PC-9 (cell line): ENCODE data around the gene FAF1. TPM values are rescaled to one million over a fixed set of nuclear protein-coding genes. Genes with fewer than 3 reads are reported as not detected.

ENCODE experiments used
- BruUV-seq: library from RNA; stranded (reverse); fragments of 400-500 nt; replicated peaks from 2 replicates; lab custom pipeline; 2021; lab: Mats Ljungman, UMichigan
- CTCF ChIA-PET: fragments of 300-600 bp; sonication (Branson Sonifier 250); formaldehyde crosslinking; loops from one replicate; lab custom pipeline; 2022; ENCODE audit warnings: antibody characterized with exemption; lab: Charles Lee
- POLR2A ChIA-PET: fragments of 300-600 bp; sonication (Branson Sonifier 250); formaldehyde crosslinking; loops from one replicate; lab custom pipeline; 2022; ENCODE audit warnings: antibody characterized with exemption; ENCODE audit not compliant: unreplicated experiment; lab: Charles Lee
- DNase-seq, 2 experiments: peaks; one replicate each; pipeline versions ENCODE4 v3.0.0 to v3.0.0-alpha.2; 2015 to 2022; ENCODE audit warnings: mixed read lengths in 1 of 2
- H2AFZ ChIP-seq: fragments of 200-600 bp; sonication (generic); 2 replicates; pipeline ENCODE4 v1.8.1; 2017; ENCODE audit warnings: antibody characterized with exemption
- H3F3A ChIP-seq: fragments of 200-600 bp; sonication (generic); 2 replicates; pipeline ENCODE4 v1.8.1; 2017; ENCODE audit warnings: antibody characterized with exemption, mild to moderate bottlenecking, low read depth; ENCODE audit not compliant: insufficient read depth
- H3K27ac ChIP-seq: fragments of 200-600 bp; sonication (generic); 2 replicates; pipeline ENCODE4 v1.6.1; 2016; ENCODE audit warnings: mixed run types
- H3K27me3 ChIP-seq: fragments of 200-600 bp; sonication (generic); 2 replicates; pipeline ENCODE4 v1.6.1; 2016; ENCODE audit warnings: low read depth, mixed run types; ENCODE audit not compliant: insufficient read depth
- H3K36me3 ChIP-seq: fragments of 200-600 bp; sonication (generic); 2 replicates; pipeline ENCODE4 v1.6.1; 2016; ENCODE audit warnings: low read depth, mixed run types
- H3K4me1 ChIP-seq: fragments of 200-600 bp; sonication (generic); replicated peaks from 2 replicates; pipeline ENCODE4 v1.6.1; 2016; ENCODE audit warnings: mixed run types; ENCODE audit not compliant: insufficient read depth
- H3K4me2 ChIP-seq: fragments of 200-600 bp; sonication (generic); 2 replicates; pipeline ENCODE4 v1.6.1; 2017; ENCODE audit warnings: mixed run types
- H3K4me3 ChIP-seq: fragments of 200-600 bp; sonication (generic); 2 replicates; pipeline ENCODE4 v1.6.1; 2016; ENCODE audit warnings: mixed run types
- H3K79me2 ChIP-seq: fragments of 200-600 bp; sonication (generic); 2 replicates; pipeline ENCODE4 v1.6.1; 2017; ENCODE audit warnings: low read depth, mixed run types
- H3K9me2 ChIP-seq: fragments of 200-600 bp; sonication (generic); 2 replicates; pipeline ENCODE4 v1.8.1; 2017; ENCODE audit warnings: mild to moderate bottlenecking; ENCODE audit not compliant: insufficient read depth
- H3K9me3 ChIP-seq: fragments of 200-600 bp; sonication (generic); 2 replicates; pipeline ENCODE4 v1.8.1; 2016; ENCODE audit warnings: low read depth; ENCODE audit not compliant: insufficient read depth
- H4K20me1 ChIP-seq: fragments of 200-600 bp; sonication (generic); 2 replicates; pipeline ENCODE4 v1.8.1; 2017; ENCODE audit not compliant: insufficient read depth
- EZH2 ChIP-seq: fragments of 200-600 bp; sonication (generic); IDR thresholded peaks from 2 replicates; pipeline ENCODE4 v1.8.0; 2017; ENCODE audit warnings: antibody characterized with exemption, low read depth
- intact Hi-C: fragments of 100-400 bp; cut with micrococcal nuclease; formaldehyde crosslinking; loops from one replicate; pipeline ENCODE4 v1.10.0; 2022; ENCODE audit not compliant: unreplicated experiment
- total RNA-seq: library from RNA; stranded (reverse); gene quantifications from 2 replicates; pipeline ENCODE4 v1.2.3, GENCODE V29; 2021
- TF ChIP-seq, protein P1 (sequence below): fragments of 200-600 bp; sonication (generic); conservative IDR thresholded peaks from 2 replicates; pipeline ENCODE4 v1.6.1; 2017; ENCODE audit warnings: mixed run types, antibody characterized with exemption, mild to moderate bottlenecking, moderate library complexity

FAF1 gene
- total RNA-seq, 1 experiment from 2014 or later, result 105 TPM

DNA sequence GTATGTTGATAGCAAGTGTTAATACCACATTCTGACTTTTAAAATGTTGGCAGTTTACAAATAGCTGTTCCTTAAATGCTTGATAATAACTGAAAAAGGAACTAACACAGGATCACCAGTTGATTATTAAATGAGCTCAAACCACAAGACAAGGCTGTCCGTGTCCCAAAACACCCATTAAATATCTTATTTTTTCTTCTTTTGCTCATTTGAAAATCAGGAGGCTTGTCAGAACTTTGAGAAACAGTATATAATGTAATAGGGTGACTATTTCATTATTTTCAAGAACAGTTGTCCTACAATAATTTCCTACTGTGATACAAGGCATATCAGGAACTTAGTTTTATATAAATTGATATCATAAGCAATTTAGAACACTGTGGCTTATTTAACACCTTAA lies 12.7 kb upstream of the FAF1 start:
- Histone ChIP-seq H3K4me3 (no peak overlapping the region), H3K9me2 (no peaks in the 10 kb centered on the region), H3K79me2 (no peaks in the 10 kb centered on the region), H3K27me3 (no peaks in the 10 kb centered on the region), H3K4me2 (no peak overlapping the region), H3K27ac (no peak overlapping the region), H2AFZ (no peak overlapping the region), H3F3A (peaks cover 9% of the 10 kb centered on the region), H3K36me3 (no peaks in the 10 kb centered on the region), H4K20me1 (no peaks in the 10 kb centered on the region), H3K9me3 (no peaks in the 10 kb centered on the region), H3K4me1 (peaks cover 14% of the 10 kb centered on the region)
- ChIA-PET CTCF (interaction anchor here (0.6 to 1.1 kb wide), 2 partner anchors 105 to 265 kb away, joined by 3 to 8 read pairs; no protein-coding TSS in a partner anchor), POLR2A (interaction anchor here (0.6 kb wide), 1 partner anchor 25 kb away, joined by 12 read pairs; no protein-coding TSS in a partner anchor)
- DNase-seq, result no peak
- intact Hi-C loops, result loop anchor here (5.0 kb wide), 2 partner anchors 100 kb away; no protein-coding TSS in a partner anchor
- BruUV-seq, result no TSS peak
- no peak for TF ChIP-seq EZH2
- TF ChIP-seq, protein P1, sequence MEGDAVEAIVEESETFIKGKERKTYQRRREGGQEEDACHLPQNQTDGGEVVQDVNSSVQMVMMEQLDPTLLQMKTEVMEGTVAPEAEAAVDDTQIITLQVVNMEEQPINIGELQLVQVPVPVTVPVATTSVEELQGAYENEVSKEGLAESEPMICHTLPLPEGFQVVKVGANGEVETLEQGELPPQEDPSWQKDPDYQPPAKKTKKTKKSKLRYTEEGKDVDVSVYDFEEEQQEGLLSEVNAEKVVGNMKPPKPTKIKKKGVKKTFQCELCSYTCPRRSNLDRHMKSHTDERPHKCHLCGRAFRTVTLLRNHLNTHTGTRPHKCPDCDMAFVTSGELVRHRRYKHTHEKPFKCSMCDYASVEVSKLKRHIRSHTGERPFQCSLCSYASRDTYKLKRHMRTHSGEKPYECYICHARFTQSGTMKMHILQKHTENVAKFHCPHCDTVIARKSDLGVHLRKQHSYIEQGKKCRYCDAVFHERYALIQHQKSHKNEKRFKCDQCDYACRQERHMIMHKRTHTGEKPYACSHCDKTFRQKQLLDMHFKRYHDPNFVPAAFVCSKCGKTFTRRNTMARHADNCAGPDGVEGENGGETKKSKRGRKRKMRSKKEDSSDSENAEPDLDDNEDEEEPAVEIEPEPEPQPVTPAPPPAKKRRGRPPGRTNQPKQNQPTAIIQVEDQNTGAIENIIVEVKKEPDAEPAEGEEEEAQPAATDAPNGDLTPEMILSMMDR, result no peak

DNA sequence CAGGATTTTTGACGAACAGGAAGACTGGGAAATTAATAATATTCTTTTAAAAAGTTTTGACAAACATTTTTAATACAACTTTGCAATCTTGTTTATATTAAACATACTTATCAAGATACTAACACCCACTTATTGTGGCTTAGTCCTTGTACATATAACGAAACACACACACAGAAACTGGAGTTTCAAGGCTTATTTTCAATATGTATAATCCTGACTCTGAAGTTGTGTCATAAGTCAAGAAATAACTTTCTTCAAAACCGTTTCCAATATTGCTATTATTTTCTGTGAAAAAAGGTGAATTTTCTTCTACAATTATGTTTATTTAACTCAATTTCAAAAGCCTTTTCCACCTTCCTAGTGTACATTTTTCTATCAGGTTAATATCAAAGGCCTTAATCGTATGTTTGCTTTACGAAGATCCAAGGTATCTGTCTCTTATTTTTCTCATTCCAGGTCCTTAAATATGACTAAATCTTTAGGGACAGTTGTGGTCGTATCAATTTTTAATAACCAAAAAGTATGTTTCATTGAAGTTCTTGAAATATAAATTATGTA lies 11.8 kb upstream of the FAF1 start:
- Histone ChIP-seq H3K79me2 (no peaks in the 10 kb centered on the region), H2AFZ (no peak overlapping the region), H3F3A (peaks cover 17% of the 10 kb centered on the region), H3K4me2 (peak overlapping the region; percentile 82), H3K27me3 (no peaks in the 10 kb centered on the region), H3K27ac (no peak overlapping the region), H3K36me3 (no peaks in the 10 kb centered on the region), H3K9me3 (no peaks in the 10 kb centered on the region), H3K9me2 (no peaks in the 10 kb centered on the region), H4K20me1 (no peaks in the 10 kb centered on the region), H3K4me1 (peaks cover 23% of the 10 kb centered on the region), H3K4me3 (no peak overlapping the region)
- TF ChIP-seq, protein P1, result no peak
- TF ChIP-seq EZH2, result no peak
- no TSS peak for BruUV-seq
- CTCF ChIA-PET, result interaction anchor here (0.6 to 1.1 kb wide), 3 partner anchors 42 to 266 kb away, joined by 3 to 8 read pairs (median 4); no protein-coding TSS in a partner anchor
- intact Hi-C loops, result loop anchor here (5.0 kb wide), 2 partner anchors 100 kb away; no protein-coding TSS in a partner anchor
- POLR2A ChIA-PET, result no interaction called here
- DNase-seq, result no peak

DNA sequence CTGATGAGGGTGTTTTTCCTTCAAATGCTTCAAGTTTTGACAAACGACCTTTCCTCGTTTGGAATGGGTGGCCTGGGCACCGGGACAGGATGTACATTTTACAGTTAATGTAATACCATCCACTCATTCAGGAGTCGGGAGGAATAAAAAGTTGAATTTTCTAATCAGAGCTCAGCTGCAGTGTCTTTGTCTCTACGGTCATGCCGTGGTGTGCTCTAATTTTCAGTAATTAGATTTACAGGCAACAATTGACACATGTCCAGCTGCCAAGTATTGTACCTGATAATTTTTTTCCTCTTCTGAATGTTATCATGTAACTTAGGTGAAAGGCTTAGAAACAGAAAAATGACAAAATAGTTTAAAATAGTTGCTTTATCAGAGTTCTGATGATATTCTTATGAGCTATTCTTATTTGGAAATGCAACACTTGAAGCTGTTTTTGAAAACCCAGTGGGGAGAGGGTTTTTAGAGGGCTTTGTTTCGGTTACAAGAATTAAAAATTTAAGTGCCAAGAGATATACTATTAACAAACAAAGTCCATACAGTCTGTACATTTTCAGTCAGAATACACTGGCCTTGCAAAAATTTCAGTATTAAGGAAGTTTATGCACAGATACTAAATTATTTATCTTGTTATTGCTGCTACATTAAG lies 11.0 kb upstream of the FAF1 start:
- DNase-seq, result no peak
- no peaks in the 10 kb centered on the region for H3K36me3 ChIP-seq
- H3K79me2 ChIP-seq, result no peaks in the 10 kb centered on the region
- peaks cover 24% of the 10 kb centered on the region for H3K4me1 ChIP-seq
- BruUV-seq, result no TSS peak
- intact Hi-C loops, result loop anchor here (5.0 kb wide), 2 partner anchors 99 to 101 kb away; no protein-coding TSS in a partner anchor
- H3K4me3 ChIP-seq, result peak overlapping the region; percentile 86; the same call in 1 of the 2 replicates
- H2AFZ ChIP-seq, result peak overlapping the region; percentile 99; the same call in 1 of the 2 replicates
- peaks cover 18% of the 10 kb centered on the region for H3F3A ChIP-seq
- CTCF ChIA-PET, result interaction anchor here (0.7 to 1.0 kb wide), 2 partner anchors 41 to 100 kb away, joined by 3 to 4 read pairs; no protein-coding TSS in a partner anchor
- TF ChIP-seq, protein P1, result no peak
- TF ChIP-seq EZH2, result no peak
- H3K27me3 ChIP-seq, result no peaks in the 10 kb centered on the region
- H4K20me1 ChIP-seq, result no peaks in the 10 kb centered on the region
- peak overlapping the region; percentile 82 for H3K4me2 ChIP-seq
- H3K27ac ChIP-seq, result no peak overlapping the region
- POLR2A ChIA-PET, result interaction anchor here (0.6 kb wide), 1 partner anchor 8 kb away, joined by 4 read pairs; no protein-coding TSS in a partner anchor
- H3K9me2 ChIP-seq, result no peaks in the 10 kb centered on the region
- H3K9me3 ChIP-seq, result no peaks in the 10 kb centered on the region
